Keratinocyte (primary cell): ENCODE data around the gene CXADR. TPM values are rescaled to one million over a fixed set of nuclear protein-coding genes. Genes with fewer than 3 reads are reported as not detected.

Source experiments
- DNase-seq: peaks from one replicate; pipeline ENCODE4 v3.0.0-alpha.2; 2011; ENCODE audit warnings: low read depth, missing footprints, low spot score
- FAIRE-seq: peaks from 2 replicates; lab custom pipeline; 2011; peaks lifted over from hg19 to GRCh38; lab: Jason Lieb, UNC
- H2AFZ ChIP-seq: 2 replicates; pipeline ENCODE4 v1.6.0; 2012; ENCODE audit warnings: low read length, control low read depth, inconsistent platforms; ENCODE audit not compliant: control insufficient read depth
- H3K27ac ChIP-seq: 2 replicates; pipeline ENCODE4 v1.5.1; 2011; ENCODE audit warnings: low read length; ENCODE audit not compliant: control insufficient read depth, insufficient read depth
- H3K27me3 ChIP-seq: 3 replicates; pipeline ENCODE4 v1.6.0; 2011; ENCODE audit warnings: low read length; ENCODE audit not compliant: control insufficient read depth, insufficient read depth; ENCODE audit errors: extremely low read depth
- H3K36me3 ChIP-seq, 2 experiments: 2 replicates in 1 of 2; 3 replicates in 1 of 2; pipeline ENCODE4 v1.5.1; 2011; ENCODE audit warnings: low read length in 2 of 2, mild to moderate bottlenecking in 1 of 2; ENCODE audit not compliant: control insufficient read depth in 2 of 2, insufficient read depth in 2 of 2; ENCODE audit errors: extremely low read depth in 1 of 2
- H3K4me1 ChIP-seq: 3 replicates; pipeline ENCODE4 v1.5.1; 2011; ENCODE audit warnings: low read length; ENCODE audit not compliant: control insufficient read depth, insufficient read depth; ENCODE audit errors: extremely low read depth
- H3K4me2 ChIP-seq: 3 replicates; pipeline ENCODE4 v1.6.0; 2011; ENCODE audit warnings: low read depth, low read length; ENCODE audit not compliant: control insufficient read depth, insufficient read depth; ENCODE audit errors: extremely low read depth
- H3K4me3 ChIP-seq, 3 experiments: fragments of 200-600 bp in 1 of 3; sonication (generic) in 1 of 3; 2 replicates in 2 of 3; 3 replicates in 1 of 3; pipeline ENCODE4 v1.5.1; 2011 to 2016; ENCODE audit warnings: low read length in 3 of 3, mild to moderate bottlenecking in 3 of 3, control low read depth in 2 of 3, inconsistent platforms in 1 of 3, low read depth in 1 of 3, mixed read lengths in 1 of 3, mixed run types in 1 of 3, moderate library complexity in 1 of 3; ENCODE audit not compliant: control insufficient read depth in 2 of 3, insufficient read depth in 2 of 3; ENCODE audit errors: extremely low read depth in 1 of 3
- H3K79me2 ChIP-seq: 2 replicates; pipeline ENCODE4 v1.6.0; 2012; ENCODE audit warnings: low read length; ENCODE audit not compliant: control insufficient read depth, insufficient read depth
- H3K9ac ChIP-seq: 3 replicates; pipeline ENCODE4 v1.6.0; 2011; ENCODE audit warnings: low read length; ENCODE audit not compliant: control insufficient read depth, insufficient read depth; ENCODE audit errors: extremely low read depth
- H3K9me1 ChIP-seq: 3 replicates; pipeline ENCODE4 v1.6.0; 2011; ENCODE audit warnings: low read length; ENCODE audit not compliant: control insufficient read depth, insufficient read depth; ENCODE audit errors: extremely low read depth
- H3K9me3 ChIP-seq: 2 replicates; pipeline ENCODE4 v1.5.1; 2012; ENCODE audit warnings: low read depth, low read length; ENCODE audit not compliant: control insufficient read depth
- H4K20me1 ChIP-seq: 3 replicates; pipeline ENCODE4 v1.6.0; 2011; ENCODE audit warnings: low read length; ENCODE audit not compliant: control insufficient read depth, insufficient read depth; ENCODE audit errors: extremely low read depth
- EZH2 ChIP-seq: IDR thresholded peaks from one replicate; pipeline ENCODE4 v1.6.1; 2012; ENCODE audit warnings: inconsistent platforms, mild to moderate bottlenecking, low read length, moderate library complexity
- dilution Hi-C: fragments of 300-500 bp; cut with MboI; formaldehyde crosslinking; loops from one replicate; pipeline ENCODE4 v1.7.0; 2020; ENCODE audit warnings: low sequenced_read_pairs; ENCODE audit not compliant: extremely low pct_ligation_motif_present
- polyA plus RNA-seq, 5 experiments: library from polyadenylated mRNA; depleted of rRNA in 3 of 5; stranded (reverse) in 3 of 5; stranded (forward) in 1 of 5; unstranded in 1 of 5; fragments of >200 nt; gene quantifications; 1 replicate in 1 of 5; 2 replicates in 3 of 5; 3 replicates in 1 of 5; pipeline versions ENCODE4 v1.2.1 to v1.2.3, GENCODE V29; 2011 to 2012; ENCODE audit warnings: missing spikeins in 2 of 5, low read depth in 1 of 5, low replicate concordance in 1 of 5
- TF ChIP-seq, protein P1 (sequence below), 3 experiments: IDR thresholded peaks in 1 of 3; conservative IDR thresholded peaks in 1 of 3; optimal IDR thresholded peaks in 1 of 3; 2 replicates in 2 of 3; 3 replicates in 1 of 3; pipeline versions ENCODE3 to v1.5.1; 2011; ENCODE audit warnings: low read length in 3 of 3, mild to moderate bottlenecking in 3 of 3, moderate library complexity in 2 of 3, control low read depth in 1 of 3, inconsistent platforms in 1 of 3; ENCODE audit not compliant: insufficient read depth in 2 of 3; ENCODE audit errors: extremely low read depth in 1 of 3

The CXADR gene
- polyA plus RNA-seq, 1 donor (not counting 4 experiments of a cell fraction or from before 2014, with no cell fraction given), result 37.3 TPM

DNA sequence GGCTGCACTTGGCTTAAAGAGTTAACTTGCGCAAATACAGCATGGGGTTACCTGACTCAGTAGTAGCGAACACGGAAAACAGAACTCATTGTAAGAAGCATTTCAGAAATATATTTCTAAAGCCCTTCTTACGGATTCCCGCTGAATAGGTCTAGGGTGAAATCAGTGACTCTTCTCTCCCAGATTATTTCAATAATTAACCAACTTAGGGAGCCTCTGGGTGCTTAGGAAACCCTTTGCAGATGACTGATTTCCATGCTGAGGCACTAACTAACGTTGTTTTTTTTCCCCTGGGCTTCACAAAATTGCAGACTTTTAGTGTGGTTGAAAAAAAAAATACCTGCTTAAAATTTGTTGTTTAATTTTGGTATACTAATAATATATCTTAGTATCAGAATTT, 59.6 kb downstream of the CXADR start:
- dilution Hi-C loops, result loop anchor here (25.0 kb wide), 1 partner anchor 185 kb away; no protein-coding TSS in a partner anchor
- H3K79me2 ChIP-seq, result no peaks in the 10 kb centered on the region
- no peak for FAIRE-seq

DNA sequence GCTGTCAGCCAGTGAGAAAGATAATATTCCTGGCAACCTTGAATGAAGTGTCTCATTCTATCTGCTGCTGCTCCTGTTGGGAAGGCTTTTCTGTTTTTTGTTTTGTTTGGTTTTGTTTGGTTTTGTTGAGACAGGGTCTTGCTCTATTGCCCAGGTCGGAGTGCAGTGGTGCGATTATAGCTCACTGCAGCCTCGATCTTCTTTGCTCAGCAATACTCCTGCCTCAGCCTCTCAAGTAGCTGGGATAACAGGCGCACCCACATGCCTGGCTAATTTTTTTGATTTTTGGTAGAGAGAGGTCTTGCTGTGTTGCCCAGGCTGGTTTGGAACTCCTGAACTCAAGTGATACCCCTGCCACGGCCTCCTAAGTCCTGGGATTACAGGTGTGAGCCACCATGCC, 62.2 kb downstream of the CXADR start:
- FAIRE-seq, result no peak
- no peak overlapping the region for H3K4me2 ChIP-seq
- no peaks in the 10 kb centered on the region for H3K4me1 ChIP-seq
- no peaks in the 10 kb centered on the region for H4K20me1 ChIP-seq
- no peaks in the 10 kb centered on the region for H3K27me3 ChIP-seq
- TF ChIP-seq, protein P1, sequence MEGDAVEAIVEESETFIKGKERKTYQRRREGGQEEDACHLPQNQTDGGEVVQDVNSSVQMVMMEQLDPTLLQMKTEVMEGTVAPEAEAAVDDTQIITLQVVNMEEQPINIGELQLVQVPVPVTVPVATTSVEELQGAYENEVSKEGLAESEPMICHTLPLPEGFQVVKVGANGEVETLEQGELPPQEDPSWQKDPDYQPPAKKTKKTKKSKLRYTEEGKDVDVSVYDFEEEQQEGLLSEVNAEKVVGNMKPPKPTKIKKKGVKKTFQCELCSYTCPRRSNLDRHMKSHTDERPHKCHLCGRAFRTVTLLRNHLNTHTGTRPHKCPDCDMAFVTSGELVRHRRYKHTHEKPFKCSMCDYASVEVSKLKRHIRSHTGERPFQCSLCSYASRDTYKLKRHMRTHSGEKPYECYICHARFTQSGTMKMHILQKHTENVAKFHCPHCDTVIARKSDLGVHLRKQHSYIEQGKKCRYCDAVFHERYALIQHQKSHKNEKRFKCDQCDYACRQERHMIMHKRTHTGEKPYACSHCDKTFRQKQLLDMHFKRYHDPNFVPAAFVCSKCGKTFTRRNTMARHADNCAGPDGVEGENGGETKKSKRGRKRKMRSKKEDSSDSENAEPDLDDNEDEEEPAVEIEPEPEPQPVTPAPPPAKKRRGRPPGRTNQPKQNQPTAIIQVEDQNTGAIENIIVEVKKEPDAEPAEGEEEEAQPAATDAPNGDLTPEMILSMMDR (optimal IDR thresholded peaks at IDR 0.05 in 1 of 3, IDR thresholded peaks at IDR 0.05 in 1 of 3, conservative IDR thresholded peaks at IDR 0.05 in 1 of 3; ENCODE audit: extremely low read depth in 1 of 3, insufficient read depth in 2 of 3, low read length in 3 of 3), result no peak
- no peak for TF ChIP-seq EZH2
- H3K4me3 ChIP-seq, result no peak overlapping the region
- H3K9ac ChIP-seq, result no peak overlapping the region
- no peak for DNase-seq
- H3K79me2 ChIP-seq, result no peaks in the 10 kb centered on the region
- no peak overlapping the region for H2AFZ ChIP-seq
- H3K9me3 ChIP-seq, result no peaks in the 10 kb centered on the region
- H3K27ac ChIP-seq, result no peak overlapping the region
- H3K9me1 ChIP-seq, result no peaks in the 10 kb centered on the region
- dilution Hi-C loops, result no loop called here
- peaks cover 0 to 4% of the 10 kb centered on the region in 2 experiments for H3K36me3 ChIP-seq

More for the DNA sequence above, 59.6 kb downstream of the CXADR start:
- Histone ChIP-seq H3K27me3 (no peaks in the 10 kb centered on the region), H4K20me1 (no peaks in the 10 kb centered on the region), H3K9ac (no peak overlapping the region), H3K9me1 (no peaks in the 10 kb centered on the region), H3K27ac (no peak overlapping the region), H3K4me1 (no peaks in the 10 kb centered on the region), H3K36me3 (no peaks in the 10 kb centered on the region), H3K9me3 (no peaks in the 10 kb centered on the region), H3K4me3 (no peak overlapping the region), H3K4me2 (no peak overlapping the region), H2AFZ (no peak overlapping the region)
- TF ChIP-seq, protein P1 (optimal IDR thresholded peaks at IDR 0.05 in 1 of 3, IDR thresholded peaks at IDR 0.05 in 1 of 3, conservative IDR thresholded peaks at IDR 0.05 in 1 of 3; ENCODE audit: extremely low read depth in 1 of 3, insufficient read depth in 2 of 3, low read length in 3 of 3), result no peak
- TF ChIP-seq EZH2, result no peak
- no peak for DNase-seq
